Measurements from ENCODE around the gene TBC1D8. TPM values are rescaled to one million over a fixed set of nuclear protein-coding genes. Genes with fewer than 3 reads are reported as not detected.

TBC1D8 gene
- total RNA-seq, 1 experiment from 2014 or later, result 4.1 TPM

DNA sequence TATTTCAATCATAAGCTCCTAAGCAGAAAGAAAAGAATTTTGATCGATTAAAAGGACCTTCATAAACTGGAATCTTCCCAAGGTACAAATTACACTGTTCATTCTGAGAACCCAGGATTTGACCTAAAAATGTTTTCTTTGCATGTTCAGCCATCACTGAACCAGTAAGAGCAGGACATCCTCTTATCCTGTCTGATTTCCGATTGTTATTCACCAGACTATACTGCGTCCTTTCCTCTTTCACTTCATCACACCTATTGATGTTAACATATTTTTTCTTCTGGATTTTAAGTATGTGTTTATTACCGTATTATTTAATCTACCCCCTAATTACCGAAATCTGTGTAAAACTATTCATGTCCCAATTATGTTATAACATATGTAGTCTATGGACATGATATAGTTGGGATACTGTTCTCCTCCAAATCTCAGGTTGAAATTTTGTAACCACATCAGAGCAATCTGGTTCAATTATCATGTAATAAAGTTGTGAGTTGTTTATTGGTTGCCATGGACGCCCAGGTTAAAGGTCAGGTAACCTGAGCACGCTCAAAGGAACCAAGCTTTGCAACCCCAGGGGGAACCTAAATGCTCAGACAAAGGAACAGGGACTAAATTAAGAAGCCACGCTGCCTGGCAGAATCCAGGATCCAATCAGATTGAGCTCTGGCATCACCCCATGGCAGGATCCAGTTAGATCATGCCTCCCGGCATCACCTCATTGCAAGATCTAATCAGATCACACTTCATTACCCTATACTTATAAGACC, 11.6 kb upstream of the TBC1D8 start:
- DNase-seq (ENCODE audit: low read depth), result no peak

DNA sequence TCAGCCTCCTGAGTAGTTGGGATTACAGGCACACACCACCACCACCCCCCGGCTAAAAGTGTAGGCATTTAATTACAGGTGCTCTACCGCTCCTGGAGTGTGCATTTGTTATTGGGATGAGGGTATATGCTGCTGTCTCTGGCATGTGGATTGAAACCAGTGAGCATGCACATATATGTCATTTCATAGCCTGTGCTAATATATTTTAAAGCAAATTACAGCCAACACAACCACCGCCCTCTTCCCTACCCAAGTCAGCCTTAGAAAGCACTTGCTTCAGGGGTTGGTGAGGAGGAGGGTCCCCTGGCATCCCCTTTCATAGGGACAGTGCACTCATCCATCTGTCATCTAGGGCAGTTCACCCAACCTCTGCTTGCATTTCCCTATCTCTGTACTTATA, 10.5 kb upstream of the TBC1D8 start:
- DNase-seq (ENCODE audit: low read depth), result no peak

DNA sequence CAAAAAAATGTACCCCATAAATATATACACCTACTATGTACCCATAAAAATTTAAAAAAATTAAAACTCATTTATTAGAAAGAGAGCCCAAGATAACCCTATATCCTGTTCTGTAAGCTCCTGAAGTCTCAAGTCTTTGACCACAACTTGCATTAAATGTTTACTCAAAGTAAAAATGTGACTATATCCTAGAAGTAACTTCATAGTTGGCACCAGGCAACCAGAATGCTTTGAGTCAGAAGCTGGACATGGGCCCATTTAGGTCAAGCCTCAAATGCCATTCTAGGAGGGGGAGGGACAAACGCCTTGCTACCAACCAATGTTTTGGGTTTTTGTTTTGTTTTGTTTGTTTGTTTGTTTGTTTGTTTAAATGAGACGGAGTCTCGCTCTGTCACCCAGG, 9.3 kb upstream of the TBC1D8 start:
- DNase-seq (ENCODE audit: low read depth), result peak; percentile 62

DNA sequence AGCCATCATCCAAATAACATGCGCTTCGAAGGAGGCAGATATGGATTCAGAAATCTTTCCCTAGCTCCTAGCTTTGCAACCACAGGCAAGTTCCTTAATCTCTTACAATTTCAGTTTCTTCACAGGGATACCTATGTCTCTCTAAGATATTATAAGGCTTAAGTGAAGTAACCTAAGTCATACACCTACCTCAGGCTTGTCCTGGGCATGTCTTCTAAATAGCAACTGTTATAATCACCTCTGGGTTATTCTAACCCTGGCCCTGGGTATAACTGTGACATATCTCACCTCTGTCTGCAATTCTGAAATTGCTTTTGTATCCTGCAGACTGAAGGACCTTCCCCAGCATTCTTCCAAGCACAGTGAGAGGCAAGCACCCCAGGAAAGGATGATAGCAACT, 8.3 kb upstream of the TBC1D8 start:
- DNase-seq (ENCODE audit: low read depth), result no peak

DNA sequence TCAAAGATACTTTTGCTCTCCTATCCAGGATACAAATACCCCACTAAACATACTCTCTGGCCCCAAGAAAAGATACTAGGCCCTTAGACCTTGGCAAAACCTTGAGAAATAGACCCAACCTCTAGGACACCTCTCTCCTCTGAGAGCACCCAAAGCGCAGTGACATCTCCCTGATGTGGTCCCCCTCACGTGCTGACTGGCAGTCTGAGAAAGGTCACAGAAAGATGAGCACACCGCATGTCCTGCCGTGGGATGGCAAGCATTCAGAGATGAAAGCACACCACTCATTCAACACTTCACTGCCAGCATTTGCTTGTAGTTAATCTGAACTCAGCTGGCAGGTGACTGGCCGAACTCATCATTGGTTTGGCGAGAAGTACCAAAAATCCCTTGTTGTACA, 6.1 kb upstream of the TBC1D8 start:
- DNase-seq (ENCODE audit: low read depth), result no peak

DNA sequence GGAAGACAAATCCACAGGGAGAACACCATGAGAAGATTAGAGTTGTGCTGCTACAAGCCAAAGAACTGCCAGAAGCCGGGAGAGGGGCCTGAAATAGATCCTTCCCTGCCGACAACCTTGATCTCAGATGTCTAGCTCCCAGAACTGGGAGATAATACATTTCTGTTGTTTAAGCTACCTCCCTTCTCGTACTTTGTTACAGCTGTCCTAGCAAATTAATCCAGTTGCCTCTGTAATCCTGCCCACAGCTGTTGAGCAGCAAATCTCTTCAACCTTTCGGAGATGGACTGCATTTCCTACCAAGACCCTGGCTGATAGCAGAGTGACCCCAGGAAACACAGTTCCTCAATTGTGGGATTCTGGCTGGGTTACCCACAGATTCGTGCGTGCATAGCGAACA, 2.6 kb upstream of the TBC1D8 start:
- DNase-seq (ENCODE audit: low read depth), result no peak

DNA sequence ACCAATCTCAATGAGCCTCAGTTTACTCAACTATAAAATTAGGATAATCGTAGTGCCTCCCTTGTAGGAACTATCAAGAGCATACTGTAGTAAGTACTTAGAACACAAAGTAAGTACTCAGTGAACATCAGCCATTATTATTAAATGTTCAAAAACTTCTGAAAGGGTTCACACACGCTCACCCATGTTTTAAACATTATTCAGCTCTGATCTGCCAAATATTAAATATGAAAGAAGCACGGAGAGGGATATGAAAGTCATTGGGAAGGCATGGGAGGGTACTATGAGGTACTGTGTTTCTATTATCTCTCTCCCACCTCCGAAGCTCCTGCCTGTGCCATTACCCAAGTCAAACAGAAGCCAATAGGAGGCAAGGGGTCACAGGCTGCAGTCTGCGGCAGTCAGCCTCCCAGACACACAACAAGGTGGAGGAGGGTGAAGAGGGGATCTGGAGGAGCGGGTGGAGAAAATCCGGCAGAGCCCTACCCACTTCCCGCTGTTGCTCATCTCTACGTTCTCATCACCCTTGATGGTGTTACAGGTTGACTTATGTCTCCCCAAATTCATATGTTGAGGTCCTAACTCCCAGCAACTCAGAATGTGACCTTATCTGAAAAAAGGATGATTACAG, 2.0 kb upstream of the TBC1D8 start:
- DNase-seq (ENCODE audit: low read depth), result no peak

DNA sequence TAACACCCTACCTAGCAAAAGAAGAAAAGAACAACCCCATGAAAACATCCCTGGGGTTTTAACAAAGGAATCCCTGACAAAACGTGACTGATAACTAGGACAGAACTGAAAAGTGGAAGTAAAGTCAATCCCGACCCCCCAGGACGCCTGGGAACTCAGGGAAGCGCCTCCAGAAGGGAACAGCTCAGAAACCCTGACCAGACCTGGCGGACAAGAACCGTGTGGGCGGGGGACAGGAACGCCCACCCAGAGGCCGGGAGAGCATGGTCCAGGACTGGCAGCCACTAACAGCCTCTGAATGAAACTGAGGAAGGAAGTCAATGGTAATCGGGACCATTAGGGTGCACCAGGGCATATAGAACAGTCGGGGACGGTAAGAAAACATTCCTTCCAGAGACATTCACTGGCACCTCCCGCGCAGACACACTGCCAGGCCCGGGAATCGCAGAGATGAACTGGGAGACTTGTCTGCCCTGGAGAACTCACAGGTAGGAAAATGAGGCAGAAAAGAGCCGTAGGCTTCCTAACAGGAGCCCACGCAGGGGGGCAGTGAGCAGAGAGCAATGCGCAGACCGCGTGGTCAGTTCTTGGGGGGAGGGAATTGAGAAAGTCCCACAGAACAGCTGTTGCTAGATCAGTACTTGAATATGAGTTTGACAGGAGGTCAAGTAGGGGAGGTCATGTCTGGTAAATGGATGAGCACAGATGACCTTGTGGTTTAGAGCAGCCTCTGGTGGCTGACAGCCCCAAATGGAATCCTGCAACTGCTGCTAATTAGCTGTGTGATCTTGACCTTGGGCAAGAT, 1.3 kb upstream of the TBC1D8 start:
- DNase-seq (ENCODE audit: low read depth), result peak; percentile 47

DNA sequence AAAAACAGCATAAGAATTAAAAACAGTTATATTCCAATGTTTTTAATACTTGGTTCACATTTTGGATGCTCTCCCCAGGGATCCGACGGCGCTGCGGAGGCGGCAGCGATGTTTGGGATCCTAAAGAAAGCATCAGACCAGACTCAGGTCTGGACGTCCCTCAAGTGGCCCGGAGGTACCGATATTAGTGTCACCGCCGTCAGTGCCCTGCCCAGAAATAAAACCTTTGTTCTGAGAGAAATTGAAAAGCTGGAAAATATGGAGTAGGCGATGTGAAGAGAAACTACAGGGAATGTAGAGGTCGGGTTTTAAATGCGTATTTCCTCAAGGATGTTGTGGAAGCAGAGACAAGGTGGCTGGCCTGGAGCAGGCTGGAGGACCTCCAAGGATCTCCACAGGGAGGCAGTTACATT, 683 bp upstream of the TBC1D8 start:
- no peak for DNase-seq (ENCODE audit: low read depth)

DNA sequence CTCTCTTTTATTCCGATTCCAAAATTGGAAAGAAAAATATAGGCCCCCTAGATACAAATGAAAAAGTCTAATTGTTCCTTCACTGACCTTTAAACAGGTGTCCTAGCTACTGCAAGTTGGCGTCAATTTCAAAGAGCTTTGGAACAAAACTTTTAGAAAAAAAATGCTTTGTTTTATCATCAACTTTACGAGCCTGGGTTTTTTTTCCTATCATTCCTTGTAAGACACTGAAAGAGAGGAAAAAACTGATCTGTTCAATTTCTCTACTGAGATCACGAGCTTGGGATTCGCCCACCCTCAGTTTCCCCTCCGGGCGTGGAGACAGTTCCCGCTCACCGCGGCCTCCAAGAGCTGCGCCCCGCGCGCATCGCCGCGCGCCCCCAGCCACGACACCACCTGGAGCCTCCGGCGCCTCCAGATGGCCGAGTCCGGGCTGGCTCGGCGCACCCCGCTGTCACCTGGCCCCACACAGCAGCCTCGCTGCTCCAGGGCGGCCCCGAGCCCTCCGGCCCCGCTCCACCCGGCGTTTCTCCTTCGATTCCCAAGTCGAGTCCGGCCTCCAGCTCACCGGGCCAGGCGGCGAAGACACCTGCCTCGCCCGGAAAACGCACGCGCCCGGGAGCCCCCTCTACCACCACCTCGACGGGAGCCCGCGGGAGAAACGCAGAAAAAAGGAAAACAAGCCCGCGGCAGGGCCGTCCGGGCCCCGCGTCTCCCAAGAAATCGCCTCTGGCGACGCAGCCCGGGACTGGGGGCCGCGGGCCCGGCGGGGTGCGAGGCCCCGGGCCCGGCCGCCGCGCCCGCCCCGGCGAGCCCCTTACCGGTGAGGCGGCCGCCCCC, 656 bp downstream of the TBC1D8 start:
- DNase-seq (ENCODE audit: low read depth), result no peak

DNA sequence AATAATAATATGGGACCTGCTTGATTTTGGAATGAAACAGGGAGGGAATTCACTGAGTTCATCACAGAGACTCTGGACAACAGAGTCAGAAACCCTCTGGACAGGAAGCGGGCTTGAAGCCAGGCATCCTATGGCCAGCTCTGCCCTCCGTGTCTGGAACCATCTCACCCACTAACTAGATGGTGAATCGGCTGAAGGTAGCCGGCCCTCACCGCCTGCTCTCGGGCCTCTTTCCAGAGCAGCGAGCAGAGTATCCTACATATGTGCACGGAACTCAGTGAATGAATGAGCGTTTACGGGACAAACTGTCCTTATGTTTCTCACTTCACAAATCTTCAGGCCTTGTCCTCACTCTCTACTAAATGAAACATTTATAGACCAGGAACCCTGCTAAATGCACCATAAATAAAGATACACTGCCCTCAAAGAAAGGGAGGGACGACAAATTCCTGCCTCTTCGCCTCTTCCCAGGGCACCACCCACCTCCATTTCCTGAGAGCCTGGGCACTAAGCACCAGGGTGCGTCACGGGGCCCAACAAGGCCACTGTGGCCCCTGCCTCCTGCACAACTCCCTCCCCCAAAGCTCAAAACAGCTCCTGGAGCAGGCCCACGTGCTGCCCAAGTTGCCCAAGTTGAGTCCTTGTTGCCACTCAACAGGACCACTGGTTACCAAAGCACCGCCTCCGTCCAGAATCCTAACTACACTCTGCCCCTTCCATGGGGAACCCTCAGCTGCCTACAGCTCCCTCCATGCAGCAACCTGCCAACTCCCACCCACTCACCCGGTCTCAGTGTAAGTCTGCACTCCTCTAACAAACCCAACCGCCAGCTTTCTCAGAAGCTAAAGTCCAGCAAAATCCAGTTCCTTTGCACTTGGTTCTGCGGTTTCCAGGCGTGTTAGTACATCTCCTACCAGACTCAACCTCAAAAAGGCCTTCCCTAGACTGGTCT, 1.7 kb downstream of the TBC1D8 start:
- no peak for DNase-seq (ENCODE audit: low read depth)

DNA sequence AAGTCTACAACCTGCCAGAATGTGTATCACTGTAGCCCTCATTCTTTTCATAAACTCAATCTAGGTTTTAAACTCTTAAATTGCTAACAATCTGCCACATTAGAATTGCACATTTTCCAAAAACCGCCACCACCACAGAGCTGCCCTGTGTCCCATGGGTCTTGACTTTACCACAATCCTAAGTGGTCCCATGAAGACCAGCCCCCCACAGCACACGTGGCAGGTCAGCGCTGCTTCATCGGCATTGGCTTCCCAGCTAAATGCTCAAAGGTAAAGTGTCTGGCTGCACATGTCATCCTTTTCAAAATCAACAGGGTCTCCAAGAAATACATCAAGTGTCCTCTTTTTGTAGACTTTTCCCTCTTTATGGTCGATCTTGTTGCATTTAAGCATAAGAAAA, 2.4 kb downstream of the TBC1D8 start:
- DNase-seq (ENCODE audit: low read depth), result no peak

DNA sequence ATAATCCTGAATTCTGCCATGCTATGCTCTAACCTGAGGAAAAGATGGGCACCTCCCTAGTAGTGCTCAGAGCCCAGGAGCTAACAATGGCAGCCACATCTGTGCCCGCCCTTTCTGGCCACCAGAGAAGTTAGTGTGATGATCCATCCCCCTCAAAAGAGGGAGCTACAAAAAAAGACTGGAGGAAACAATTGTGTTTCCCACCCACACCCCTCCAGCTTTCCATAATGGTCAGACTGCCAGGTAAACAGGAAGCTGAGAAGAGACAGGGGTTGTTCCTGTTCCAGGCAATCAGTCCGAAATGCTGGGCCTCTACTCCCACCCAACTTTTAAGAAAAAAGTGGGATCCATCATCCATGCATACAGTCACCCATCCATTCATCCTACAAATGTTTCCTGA, 3.2 kb downstream of the TBC1D8 start:
- DNase-seq (ENCODE audit: low read depth), result no peak

DNA sequence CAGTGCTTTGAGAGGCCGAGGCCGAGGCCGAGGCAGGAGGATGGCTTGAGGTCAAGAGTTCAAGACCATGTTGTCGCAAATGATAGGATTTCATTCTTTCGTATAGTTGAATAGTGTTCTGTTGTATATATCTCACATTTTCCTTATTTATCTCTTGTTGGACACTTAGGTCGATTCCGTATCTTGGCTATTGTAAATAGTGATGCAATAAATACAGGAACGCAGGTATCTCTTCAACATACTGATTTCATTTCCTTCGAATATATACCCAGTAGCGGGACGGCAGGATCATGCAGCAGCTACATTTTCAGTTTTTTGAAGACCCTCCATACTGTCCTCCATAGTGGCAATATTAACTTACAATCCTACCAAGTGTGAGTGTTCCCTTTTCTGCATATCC, 4.1 kb downstream of the TBC1D8 start:
- DNase-seq (ENCODE audit: low read depth), result no peak

DNA sequence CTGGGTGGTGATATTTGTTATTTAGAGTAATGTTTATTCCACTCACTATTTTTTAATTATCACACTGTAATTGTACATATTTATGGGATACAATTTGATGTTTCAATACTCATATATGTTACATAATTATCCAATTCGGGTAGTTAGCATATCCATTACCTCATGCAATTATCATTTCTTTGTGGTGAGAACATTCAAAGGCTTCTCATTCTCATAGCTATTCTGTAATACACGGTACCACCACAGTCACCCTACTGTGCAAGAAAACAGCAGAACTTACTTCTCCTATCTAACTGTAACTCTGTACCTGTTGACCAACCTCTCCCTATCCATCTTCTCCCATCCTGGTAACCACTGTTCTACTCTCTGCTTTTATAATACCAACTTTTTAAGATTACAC, 4.6 kb downstream of the TBC1D8 start:
- DNase-seq (ENCODE audit: low read depth), result no peak

DNA sequence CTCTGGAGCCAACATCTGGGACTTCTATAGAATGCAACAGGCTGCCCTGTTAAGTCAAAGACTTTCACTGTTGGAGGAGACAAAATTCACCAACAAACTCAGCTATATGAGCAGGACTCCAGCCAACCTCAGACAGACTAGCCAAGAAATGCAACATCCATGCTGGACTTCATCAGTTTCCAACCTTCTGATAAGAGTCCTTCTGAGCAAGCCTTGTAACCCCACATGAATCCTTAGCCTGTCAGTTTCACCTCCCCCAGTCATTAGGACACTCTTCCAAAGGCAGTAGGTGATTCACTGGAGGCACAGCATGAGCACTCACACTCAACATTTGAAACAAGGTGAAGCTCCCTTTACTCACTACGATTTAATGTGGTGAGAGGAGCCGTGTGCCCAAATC, 5.8 kb downstream of the TBC1D8 start:
- DNase-seq (ENCODE audit: low read depth), result peak; percentile 35

DNA sequence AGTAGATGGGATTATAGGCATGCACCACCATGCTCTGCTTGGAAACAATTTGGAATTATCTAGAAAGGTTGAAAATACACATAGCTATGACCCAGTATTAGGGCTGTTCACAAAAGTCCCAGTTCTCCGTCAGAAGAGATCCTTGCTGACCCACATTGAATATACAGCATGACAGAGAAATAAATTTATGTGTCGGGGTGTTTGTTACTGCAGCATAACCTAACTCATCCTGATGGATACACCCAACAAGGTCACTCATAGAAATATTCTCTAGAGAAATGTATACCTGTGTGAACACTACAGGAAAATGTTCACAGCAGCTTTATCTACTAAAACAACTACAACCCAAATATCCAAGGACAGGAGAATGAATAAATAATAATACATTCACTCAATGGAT, 9.0 kb downstream of the TBC1D8 start:
- DNase-seq (ENCODE audit: low read depth), result no peak

DNA sequence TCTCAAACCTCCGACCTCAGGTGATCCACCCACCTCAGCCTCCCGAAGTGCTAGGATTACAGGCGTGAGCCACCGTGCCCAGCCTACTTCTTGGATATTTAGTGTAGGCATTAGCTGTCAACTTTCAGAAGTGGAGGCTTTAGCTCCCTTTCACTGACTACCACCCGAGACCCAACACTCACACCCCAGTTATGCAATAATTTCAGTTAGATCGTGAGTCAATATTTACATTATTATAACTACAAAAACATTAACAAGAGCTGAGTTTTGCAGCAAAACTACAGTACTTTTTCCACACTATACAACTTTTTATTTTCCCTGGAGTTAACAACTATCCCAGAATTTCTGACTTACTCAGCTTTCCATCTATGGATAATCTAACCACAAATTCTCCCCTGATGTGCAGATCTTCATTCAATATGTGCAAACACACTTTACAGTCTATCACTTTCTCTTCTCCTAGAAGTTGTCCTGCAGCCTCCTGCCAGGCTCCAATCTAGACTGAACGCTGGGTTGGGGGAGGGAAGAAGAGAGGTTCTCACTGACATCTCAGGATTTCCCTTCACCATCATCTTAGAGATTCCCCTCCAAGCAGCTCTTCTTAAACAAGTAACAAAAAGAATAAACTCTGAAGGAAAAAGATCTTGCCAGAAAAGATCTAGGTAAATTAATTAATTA, 10.1 kb downstream of the TBC1D8 start:
- DNase-seq (ENCODE audit: low read depth), result no peak

DNA sequence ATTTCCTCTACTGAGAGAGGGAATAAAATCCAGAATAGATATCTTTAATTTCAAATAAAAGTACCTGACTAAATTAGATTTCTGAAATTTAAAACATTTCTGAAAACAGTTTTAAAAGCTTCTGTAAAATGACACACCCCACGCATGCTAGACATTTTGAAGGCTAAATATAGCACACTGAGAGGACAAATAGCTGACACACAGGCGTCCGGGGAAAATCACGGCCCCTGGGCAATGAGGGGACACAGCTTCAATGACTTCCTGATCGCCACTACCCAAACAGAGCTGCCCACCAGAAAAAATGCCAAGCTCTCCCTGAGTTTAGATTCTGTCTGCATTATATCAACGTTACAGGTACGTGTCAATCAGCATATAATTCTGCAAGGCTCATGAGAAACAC, 10.9 kb downstream of the TBC1D8 start:
- DNase-seq (ENCODE audit: low read depth), result no peak

DNA sequence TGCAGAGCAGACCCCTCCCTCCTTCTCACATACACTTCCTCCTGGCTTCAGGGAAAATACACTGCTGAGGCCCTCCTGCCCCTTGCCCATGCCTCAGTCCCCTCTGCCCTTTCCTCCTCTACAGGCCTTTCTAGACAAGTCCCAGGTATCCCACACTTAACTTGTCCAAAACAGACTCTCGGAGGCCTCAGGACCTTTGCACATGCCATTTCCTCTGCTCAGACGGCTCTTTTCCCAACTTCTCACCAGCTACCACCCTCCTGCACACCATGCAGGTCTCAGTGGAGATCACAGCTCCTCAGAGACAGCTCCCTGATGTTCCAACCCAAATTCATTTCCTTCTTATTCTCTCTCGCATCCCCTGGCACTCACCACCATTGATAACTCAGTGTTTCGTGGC, 11.7 kb downstream of the TBC1D8 start:
- no peak for DNase-seq (ENCODE audit: low read depth)

Measured in HT1080 (cell line).